GM18508 (cell line): ENCODE data around the gene NAPA.

ENCODE experiments used
- ATAC-seq: cut with Tn5 transposase; IDR thresholded peaks from one replicate; pipeline ENCODE4 v1.9.1; 2021; ENCODE audit warnings: moderate number of reproducible peaks; ENCODE audit not compliant: insufficient read depth, unreplicated experiment

The NAPA gene

GRCh38 chr19:47467914-47468313 lies 46.9 kb downstream of the NAPA start:
- ATAC-seq, result no peak

- ATAC-seq, result no peak
These were observed 48.9 kb downstream of the NAPA start for GRCh38 chr19:47465957-47466356.

GRCh38 chr19:47464675-47465419 lies 50.0 kb downstream of the NAPA start:
- ATAC-seq, result no peak

- no peak for ATAC-seq
These were observed 53.0 kb downstream of the NAPA start for GRCh38 chr19:47461876-47462275.

GRCh38 chr19:47459477-47459876 lies 55.4 kb downstream of the NAPA start:
- no peak for ATAC-seq

GRCh38 chr19:47458672-47459071 lies 56.2 kb downstream of the NAPA start:
- ATAC-seq, result no peak

GRCh38 chr19:47456721-47457474 lies 58.0 kb downstream of the NAPA start:
- no peak for ATAC-seq

- no peak for ATAC-seq
These were observed 64.4 kb downstream of the NAPA start for GRCh38 chr19:47450478-47450877.

GRCh38 chr19:47448360-47448727 lies 66.5 kb downstream of the NAPA start:
- no peak for ATAC-seq

GRCh38 chr19:47447470-47448359 lies 67.1 kb downstream of the NAPA start:
- no peak for ATAC-seq

GRCh38 chr19:47446534-47447469 lies 68.1 kb downstream of the NAPA start:
- no peak for ATAC-seq

GRCh38 chr19:47445937-47446402 lies 68.9 kb downstream of the NAPA start:
- ATAC-seq, result no peak

GRCh38 chr19:47445527-47445926 lies 69.3 kb downstream of the NAPA start:
- no peak for ATAC-seq

- no peak for ATAC-seq
These were observed 70.5 kb downstream of the NAPA start for GRCh38 chr19:47444388-47444821.

- no peak for ATAC-seq
These were observed 71.5 kb downstream of the NAPA start for GRCh38 chr19:47443331-47443730.

GRCh38 chr19:47438793-47439220 lies 76.1 kb downstream of the NAPA start:
- ATAC-seq, result no peak
